ENCODE measurements around the gene FBXW8. TPM values are rescaled to one million over a fixed set of nuclear protein-coding genes. Genes with fewer than 3 reads are reported as not detected.

Gene FBXW8
- total RNA-seq, 2 experiments from 2014 or later: 7.0 to 8.5 TPM

DNA sequence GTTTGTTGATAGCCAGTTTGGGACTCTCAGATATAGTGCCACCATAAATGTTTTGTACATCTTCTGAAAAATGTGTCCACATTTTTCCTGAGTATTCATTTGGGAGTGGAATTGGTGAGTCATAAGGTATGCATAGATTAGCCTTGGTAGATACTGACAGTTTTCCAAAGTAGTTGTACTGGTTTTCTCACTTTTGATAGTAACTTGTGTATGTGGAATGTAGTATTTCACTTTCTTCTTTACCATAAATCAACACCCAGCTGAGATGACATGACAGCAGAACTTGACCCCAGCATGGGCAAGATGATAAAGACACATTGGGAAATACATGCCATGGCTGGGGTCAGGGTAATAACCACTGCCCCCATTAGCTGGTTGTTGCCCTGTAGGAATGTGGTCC is 5.4 kb downstream of the FBXW8 start:
- H3K36me3 Mint-ChIP-seq (ENCODE audit: low read depth): peaks cover 26% of the 10 kb centered on the region
- DNase-seq: no peak
- peaks cover 63% of the 10 kb centered on the region for H3K4me1 Mint-ChIP-seq (ENCODE audit: low read depth)
- ATAC-seq: no peak
- CTCF ChIA-PET: interaction anchor here (1.4 kb wide), 1 partner anchor 27 kb away, joined by 3 read pairs; no protein-coding TSS in a partner anchor
- no peak overlapping the region for H3K4me3 Mint-ChIP-seq
- no peaks in the 10 kb centered on the region for H3K9me3 Mint-ChIP-seq
- intact Hi-C loops (cut with micrococcal nuclease): no loop called here
- POLR2A ChIA-PET: interaction anchor here (0.7 to 1.3 kb wide), 2 partner anchors 9 to 74 kb away, joined by 3 to 5 read pairs; no protein-coding TSS in a partner anchor
- TF ChIP-seq, protein P1, sequence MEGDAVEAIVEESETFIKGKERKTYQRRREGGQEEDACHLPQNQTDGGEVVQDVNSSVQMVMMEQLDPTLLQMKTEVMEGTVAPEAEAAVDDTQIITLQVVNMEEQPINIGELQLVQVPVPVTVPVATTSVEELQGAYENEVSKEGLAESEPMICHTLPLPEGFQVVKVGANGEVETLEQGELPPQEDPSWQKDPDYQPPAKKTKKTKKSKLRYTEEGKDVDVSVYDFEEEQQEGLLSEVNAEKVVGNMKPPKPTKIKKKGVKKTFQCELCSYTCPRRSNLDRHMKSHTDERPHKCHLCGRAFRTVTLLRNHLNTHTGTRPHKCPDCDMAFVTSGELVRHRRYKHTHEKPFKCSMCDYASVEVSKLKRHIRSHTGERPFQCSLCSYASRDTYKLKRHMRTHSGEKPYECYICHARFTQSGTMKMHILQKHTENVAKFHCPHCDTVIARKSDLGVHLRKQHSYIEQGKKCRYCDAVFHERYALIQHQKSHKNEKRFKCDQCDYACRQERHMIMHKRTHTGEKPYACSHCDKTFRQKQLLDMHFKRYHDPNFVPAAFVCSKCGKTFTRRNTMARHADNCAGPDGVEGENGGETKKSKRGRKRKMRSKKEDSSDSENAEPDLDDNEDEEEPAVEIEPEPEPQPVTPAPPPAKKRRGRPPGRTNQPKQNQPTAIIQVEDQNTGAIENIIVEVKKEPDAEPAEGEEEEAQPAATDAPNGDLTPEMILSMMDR (IDR thresholded peaks at IDR 0.05): no peak
- H3K27ac Mint-ChIP-seq: no peak overlapping the region
- no peaks in the 10 kb centered on the region for H3K27me3 Mint-ChIP-seq

DNA sequence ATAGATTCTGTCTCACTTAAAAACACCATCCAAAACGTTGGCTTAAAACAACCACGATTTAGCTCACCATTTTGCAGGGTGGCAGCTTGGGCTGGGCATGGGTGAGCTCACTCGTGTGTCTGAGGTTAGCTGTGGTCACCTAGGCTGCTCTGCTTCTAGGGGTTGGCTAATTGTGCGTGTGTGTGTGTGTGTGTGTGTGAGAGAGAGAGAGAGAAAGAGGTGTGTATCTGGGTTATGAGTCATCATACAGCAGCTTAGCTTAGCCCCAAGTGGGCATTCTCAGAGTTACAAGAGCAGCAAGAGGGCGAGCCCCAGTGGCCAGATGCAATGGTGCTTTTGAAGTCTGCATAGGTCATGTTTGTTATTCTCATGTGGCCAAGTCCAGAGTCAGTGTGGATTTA is 6.0 kb downstream of the FBXW8 start:
- Mint-ChIP-seq H3K27ac (peak overlapping the region; percentile 24), H3K4me3 (no peak overlapping the region), H3K27me3 (no peaks in the 10 kb centered on the region), H3K36me3 (ENCODE audit: low read depth) (peaks cover 22% of the 10 kb centered on the region), H3K9me3 (no peaks in the 10 kb centered on the region), H3K4me1 (ENCODE audit: low read depth) (peaks cover 63% of the 10 kb centered on the region)
- CTCF ChIA-PET: interaction anchor here (1.4 kb wide), 1 partner anchor 26 kb away, joined by 3 read pairs; no protein-coding TSS in a partner anchor
- POLR2A ChIA-PET: interaction anchor here (1.3 kb wide), 1 partner anchor 8 kb away, joined by 5 read pairs; no protein-coding TSS in a partner anchor
- intact Hi-C loops (cut with micrococcal nuclease): no loop called here
- peak; percentile 90 for ATAC-seq
- TF ChIP-seq, protein P1 (IDR thresholded peaks at IDR 0.05): no peak
- DNase-seq: peak; percentile 71

DNA sequence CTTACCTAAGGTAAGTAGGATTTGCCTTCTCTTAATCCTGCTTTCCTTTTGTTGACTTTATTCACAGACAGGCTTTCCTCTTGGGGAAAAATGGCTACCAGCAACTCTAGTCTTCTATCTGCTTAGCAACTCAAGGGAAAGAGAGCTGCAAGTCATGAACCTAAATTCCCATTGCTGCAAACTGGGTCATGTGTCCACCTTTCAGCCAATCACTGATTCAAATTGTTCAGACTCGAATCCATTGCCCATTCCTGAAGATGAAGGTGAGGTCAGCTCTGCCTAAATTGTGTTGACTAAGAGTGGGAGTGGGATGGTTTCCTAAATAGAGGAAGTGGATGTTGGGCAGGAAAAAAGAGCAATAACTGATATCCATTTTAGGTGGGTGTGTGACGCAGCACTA is 7.7 kb downstream of the FBXW8 start:
- no peak for DNase-seq
- CTCF ChIA-PET: no interaction called here
- Mint-ChIP-seq H3K4me3 (no peak overlapping the region), H3K27me3 (no peaks in the 10 kb centered on the region), H3K4me1 (ENCODE audit: low read depth) (peaks cover 66% of the 10 kb centered on the region), H3K36me3 (ENCODE audit: low read depth) (peaks cover 20% of the 10 kb centered on the region), H3K9me3 (no peaks in the 10 kb centered on the region), H3K27ac (no peak overlapping the region)
- TF ChIP-seq, protein P1 (IDR thresholded peaks at IDR 0.05): no peak
- intact Hi-C loops (cut with micrococcal nuclease): no loop called here
- ATAC-seq: no peak
- POLR2A ChIA-PET: no interaction called here

DNA sequence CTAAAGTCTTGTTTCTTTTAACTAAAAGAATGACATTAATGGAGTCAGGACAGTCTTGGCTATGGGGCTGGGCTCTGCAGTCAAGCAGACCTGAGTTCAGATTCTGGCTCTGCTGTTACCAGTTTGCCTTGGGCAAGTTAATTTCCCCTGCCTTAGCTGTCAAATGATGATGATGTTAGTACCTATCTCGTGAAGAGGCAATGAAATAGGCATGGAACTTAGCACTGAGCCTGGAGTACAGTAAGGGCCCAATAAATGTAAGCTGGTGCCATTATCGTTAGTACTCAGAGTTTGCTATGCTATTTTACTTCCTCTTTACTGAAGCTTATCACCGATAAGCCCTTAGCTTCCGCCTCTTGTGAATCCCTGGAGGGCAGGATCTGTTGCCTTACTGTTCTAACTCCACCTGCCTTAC is 8.5 kb downstream of the FBXW8 start:
- H3K4me3 Mint-ChIP-seq: no peak overlapping the region
- H3K27ac Mint-ChIP-seq: no peak overlapping the region
- H3K9me3 Mint-ChIP-seq: no peaks in the 10 kb centered on the region
- CTCF ChIA-PET: interaction anchor here (1.6 kb wide), 1 partner anchor 38 kb away, joined by 4 read pairs; the partner anchor contains the start of gene HRK
- TF ChIP-seq, protein P1 (IDR thresholded peaks at IDR 0.05): no peak
- H3K4me1 Mint-ChIP-seq (ENCODE audit: low read depth): peaks cover 68% of the 10 kb centered on the region
- peaks cover 16% of the 10 kb centered on the region for H3K36me3 Mint-ChIP-seq (ENCODE audit: low read depth)
- no peaks in the 10 kb centered on the region for H3K27me3 Mint-ChIP-seq
- no peak for DNase-seq
- POLR2A ChIA-PET: no interaction called here
- intact Hi-C loops (cut with micrococcal nuclease): no loop called here
- no peak for ATAC-seq

DNA sequence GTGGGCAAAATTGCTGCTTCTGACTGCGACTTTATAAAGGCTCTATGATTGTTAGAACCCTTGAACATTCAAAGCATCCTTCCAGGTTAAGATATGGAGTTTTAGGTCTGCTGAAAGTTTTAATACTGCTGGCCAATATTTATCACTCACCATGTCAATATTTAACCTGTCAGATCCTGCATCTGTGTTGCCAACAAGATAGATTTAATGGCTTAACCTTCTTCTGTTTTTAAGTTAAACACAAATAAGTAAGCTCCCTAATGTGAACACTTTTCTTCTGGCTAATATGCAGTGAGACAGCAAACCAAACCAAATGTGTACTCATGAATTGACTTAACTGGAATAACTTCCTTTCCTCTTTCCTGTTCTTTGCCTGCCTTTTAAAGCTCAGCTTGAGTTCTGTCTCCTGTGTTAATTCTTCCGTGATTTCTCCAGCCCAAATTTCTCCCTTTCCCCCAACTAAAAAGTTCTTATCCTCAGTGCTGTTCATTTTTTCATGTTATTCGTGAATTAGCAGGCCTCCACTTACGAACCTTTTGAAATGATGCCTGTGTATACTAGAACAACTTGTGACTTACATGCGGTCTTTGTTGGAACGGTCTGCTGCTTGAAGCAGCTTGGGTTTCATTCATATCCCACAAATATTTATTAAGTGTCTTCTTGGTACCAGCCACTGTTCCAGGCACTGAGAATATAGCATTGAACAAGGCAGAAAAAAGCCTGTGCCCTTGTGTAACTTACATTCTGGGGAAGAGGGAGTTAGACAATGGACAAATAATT is 9.1 kb downstream of the FBXW8 start:
- DNase-seq (no peak), ATAC-seq (no peak)
- CTCF ChIA-PET: interaction anchor here (1.6 kb wide), 1 partner anchor 38 kb away, joined by 4 read pairs; the partner anchor contains the start of gene HRK
- TF ChIP-seq, protein P1 (IDR thresholded peaks at IDR 0.05): no peak
- Mint-ChIP-seq H3K4me1 (ENCODE audit: low read depth) (peaks cover 75% of the 10 kb centered on the region), H3K9me3 (no peaks in the 10 kb centered on the region), H3K27ac (no peak overlapping the region), H3K27me3 (no peaks in the 10 kb centered on the region), H3K36me3 (ENCODE audit: low read depth) (peaks cover 16% of the 10 kb centered on the region), H3K4me3 (no peak overlapping the region)
- POLR2A ChIA-PET: no interaction called here
- intact Hi-C loops (cut with micrococcal nuclease): loop anchor here (10.0 kb wide), 2 partner anchors 185 to 215 kb away; partner anchors contain the start of genes RNFT2 and SPRING1
